Astrocyte (in vitro differentiated cells and primary cell): ENCODE results near the gene PPP4C. TPM values are rescaled to one million over a fixed set of nuclear protein-coding genes. Genes with fewer than 3 reads are reported as not detected.

Experiments
- DNase-seq: peaks from one replicate; pipeline ENCODE4 v3.0.0-alpha.2; 2010; ENCODE audit warnings: low read depth
- FAIRE-seq: peaks from 2 replicates; lab custom pipeline; 2011; peaks lifted over from hg19 to GRCh38; lab: Jason Lieb, UNC
- H2AFZ ChIP-seq: 2 replicates; pipeline ENCODE4 v1.6.0; 2012; ENCODE audit warnings: low read depth, low read length, inconsistent platforms
- H3K27ac ChIP-seq: 2 replicates; pipeline ENCODE4 v1.5.1; 2011; ENCODE audit warnings: low read depth, low read length, inconsistent platforms
- H3K27me3 ChIP-seq: 2 replicates; pipeline ENCODE4 v1.6.0; 2011; ENCODE audit warnings: low read length, inconsistent platforms; ENCODE audit not compliant: insufficient read depth
- H3K36me3 ChIP-seq: 2 replicates; pipeline ENCODE4 v1.5.1; 2011; ENCODE audit warnings: low read length, inconsistent platforms; ENCODE audit not compliant: insufficient read depth
- H3K4me1 ChIP-seq: 2 replicates; pipeline ENCODE4 v1.5.1; 2011; ENCODE audit warnings: low read length, inconsistent platforms; ENCODE audit not compliant: insufficient read depth
- H3K4me2 ChIP-seq: 2 replicates; pipeline ENCODE4 v1.6.0; 2012; ENCODE audit warnings: low read length, inconsistent platforms
- H3K4me3 ChIP-seq: 2 replicates; pipeline ENCODE4 v1.5.1; 2011; ENCODE audit warnings: low read depth, mild to moderate bottlenecking, low read length, inconsistent platforms; ENCODE audit not compliant: insufficient read depth
- H3K79me2 ChIP-seq: 2 replicates; pipeline ENCODE4 v1.6.0; 2012; ENCODE audit warnings: mild to moderate bottlenecking, low read length, inconsistent platforms; ENCODE audit not compliant: insufficient read depth
- H3K9ac ChIP-seq: 2 replicates; pipeline ENCODE4 v1.6.0; 2012; ENCODE audit warnings: mild to moderate bottlenecking, low read length, inconsistent platforms
- H3K9me3 ChIP-seq: 2 replicates; pipeline ENCODE4 v1.5.1; 2012; ENCODE audit warnings: low read depth, mild to moderate bottlenecking, low read length, inconsistent platforms; ENCODE audit not compliant: insufficient read depth
- H4K20me1 ChIP-seq: 2 replicates; pipeline ENCODE4 v1.6.0; 2012; ENCODE audit warnings: low read length, inconsistent platforms; ENCODE audit not compliant: insufficient read depth
- H3K27ac Mint-ChIP-seq: one replicate; pipeline ENCODE4 v1.8.0; 2021; ENCODE audit warnings: mild to moderate bottlenecking, mixed read lengths; ENCODE audit not compliant: unreplicated experiment
- H3K27me3 Mint-ChIP-seq: one replicate; pipeline ENCODE4 v1.8.0; 2021; ENCODE audit warnings: low read depth, mixed read lengths; ENCODE audit not compliant: unreplicated experiment
- H3K36me3 Mint-ChIP-seq: one replicate; pipeline ENCODE4 v1.8.0; 2021; ENCODE audit warnings: low read depth, mixed read lengths; ENCODE audit not compliant: unreplicated experiment
- H3K4me1 Mint-ChIP-seq: one replicate; pipeline ENCODE4 v1.8.0; 2021; ENCODE audit warnings: low read depth, mixed read lengths; ENCODE audit not compliant: unreplicated experiment
- H3K4me3 Mint-ChIP-seq: one replicate; pipeline ENCODE4 v1.8.0; 2021; ENCODE audit warnings: mild to moderate bottlenecking, moderate library complexity, mixed read lengths; ENCODE audit not compliant: unreplicated experiment
- H3K9me3 Mint-ChIP-seq: one replicate; pipeline ENCODE4 v1.8.0; 2021; ENCODE audit warnings: mild to moderate bottlenecking, mixed read lengths; ENCODE audit not compliant: unreplicated experiment
- CTCF ChIP-seq: IDR thresholded peaks from 2 replicates; pipeline ENCODE4 v1.5.1; 2011; ENCODE audit warnings: low read depth, mild to moderate bottlenecking, inconsistent platforms, low read length, moderate library complexity; ENCODE audit not compliant: insufficient read depth
- EZH2 ChIP-seq: IDR thresholded peaks from 2 replicates; pipeline ENCODE4 v1.6.1; 2012; ENCODE audit warnings: mild to moderate bottlenecking, low read length, inconsistent platforms; ENCODE audit not compliant: insufficient read depth
- total RNA-seq: library from RNA; stranded (reverse); gene quantifications from 2 replicates; pipeline ENCODE4 v1.2.1, GENCODE V29; 2021

Gene PPP4C
- total RNA-seq, 1 donor from 2014 or later = 140 TPM

- H3K27me3 ChIP-seq = no peaks in the 10 kb centered on the region
- no peak overlapping the region for H3K4me2 ChIP-seq
- H2AFZ ChIP-seq = no peak overlapping the region
- no peak for FAIRE-seq
- no peaks in the 10 kb centered on the region for H4K20me1 ChIP-seq
- no peaks in the 10 kb centered on the region for H3K36me3 ChIP-seq
- Mint-ChIP-seq H3K36me3 (peaks cover 21% of the 10 kb centered on the region), H3K4me1 (peaks cover 6% of the 10 kb centered on the region), H3K4me3 (no peak overlapping the region), H3K27me3 (peaks cover 4% of the 10 kb centered on the region), H3K27ac (no peak overlapping the region), H3K9me3 (no peaks in the 10 kb centered on the region)
- H3K9me3 ChIP-seq = no peaks in the 10 kb centered on the region
- no peak for TF ChIP-seq CTCF
- TF ChIP-seq EZH2 = no peak
- no peaks in the 10 kb centered on the region for H3K79me2 ChIP-seq
- H3K4me3 ChIP-seq = no peak overlapping the region
- H3K9ac ChIP-seq = no peak overlapping the region
- no peaks in the 10 kb centered on the region for H3K4me1 ChIP-seq
- DNase-seq = no peak
- no peak overlapping the region for H3K27ac ChIP-seq
These were observed 32.5 kb downstream of the PPP4C start for GRCh38 chr16:30108059-30108850.

- Histone ChIP-seq H3K4me3 (no peak overlapping the region), H3K27ac (no peak overlapping the region), H4K20me1 (no peaks in the 10 kb centered on the region)
These were observed 34.9 kb downstream of the PPP4C start for GRCh38 chr16:30110661-30111060.

More at GRCh38 chr16:30110661-30111060, 34.9 kb downstream of the PPP4C start:
- Histone ChIP-seq H3K4me1 (no peaks in the 10 kb centered on the region), H3K27me3 (no peaks in the 10 kb centered on the region), H3K9me3 (no peaks in the 10 kb centered on the region), H3K9ac (no peak overlapping the region), H3K4me2 (no peak overlapping the region), H3K79me2 (no peaks in the 10 kb centered on the region), H2AFZ (no peak overlapping the region), H3K36me3 (no peaks in the 10 kb centered on the region)
- Mint-ChIP-seq H3K4me3 (no peak overlapping the region), H3K9me3 (no peaks in the 10 kb centered on the region), H3K4me1 (peaks cover 6% of the 10 kb centered on the region), H3K27me3 (no peaks in the 10 kb centered on the region), H3K27ac (no peak overlapping the region), H3K36me3 (peaks cover 8% of the 10 kb centered on the region)
- TF ChIP-seq CTCF (no peak), EZH2 (no peak)
- no peak for FAIRE-seq
- no peak for DNase-seq
